Neural cell (in vitro differentiated cells): ENCODE measurements around the gene G2E3.

Source experiments
- CTCF ChIP-seq: fragments of 450-650 bp; IDR thresholded peaks from 2 replicates; pipeline ENCODE4 v1.5.1; 2014; ENCODE audit warnings: antibody characterized with exemption, mild to moderate bottlenecking, moderate library complexity; ENCODE audit not compliant: poor library complexity, severe bottlenecking
- EZH2 ChIP-seq: fragments of 200-600, 300-800 bp; shearing (Covaris generic), sonication (generic); IDR thresholded peaks from 2 replicates; pipeline ENCODE4 v1.6.1; 2014; ENCODE audit warnings: antibody characterized with exemption, low read length, borderline replicate concordance, mild to moderate bottlenecking; ENCODE audit not compliant: insufficient read depth, poor library complexity, severe bottlenecking

GRCh38 chr14:30564235-30564867 is 5.4 kb downstream of the G2E3 start:
- TF ChIP-seq CTCF (no peak), EZH2 (no peak)
